ENCODE results near the gene PEX10.

GRCh38 chr1:2393471-2393877, 18.9 kb downstream of the PEX10 start:
- TF ChIP-seq EZH2 (IDR thresholded peaks at IDR 0.05; ENCODE audit: borderline replicate concordance, control insufficient read depth, low read depth, low read length) (no peak), NR2C2 (IDR thresholded peaks at IDR 0.05; ENCODE audit: borderline replicate concordance, control insufficient read depth, insufficient read length, low read depth) (no peak), BCL3 (IDR thresholded peaks at IDR 0.05; ENCODE audit: borderline replicate concordance, insufficient read depth, low read depth, low read length, poor library complexity, severe bottlenecking) (no peak), POLR2AphosphoS5 (IDR thresholded peaks at IDR 0.05; ENCODE audit: low read length) (no peak), ETV6 (conservative IDR thresholded peaks at IDR 0.05 in 1 of 2, IDR thresholded peaks at IDR 0.05 in 1 of 2; ENCODE audit: borderline replicate concordance in 1 of 2, low read depth in 1 of 2) (no peak), REST (IDR thresholded peaks at IDR 0.05; ENCODE audit: low read depth, low read length) (no peak), CTCF (IDR thresholded peaks at IDR 0.05 in 2 of 3, conservative IDR thresholded peaks at IDR 0.05 in 1 of 3; ENCODE audit: control insufficient read depth in 2 of 3, extremely low read depth in 1 of 3, insufficient read depth in 1 of 3, low read depth in 3 of 3, low read length in 3 of 3) (no peak), POLR2A (IDR thresholded peaks at IDR 0.05; ENCODE audit: low read depth, low read length) (peak; percentile 1; the same call in 1 of the 2 replicates), NFIC (IDR thresholded peaks at IDR 0.05; ENCODE audit: low read depth, low read length) (no peak)
